HCT116 (cell line): ENCODE results near the gene KIAA0319L. TPM values are rescaled to one million over a fixed set of nuclear protein-coding genes. Genes with fewer than 3 reads are reported as not detected.

Source experiments
- ATAC-seq: fragments of 200-7000 bp; cut with Tn5 transposase; 2 replicates; pipeline ENCODE4 v1.9.1; 2020; ENCODE audit warnings: mild to moderate bottlenecking, moderate library complexity
- BruUV-seq: library from RNA; stranded (reverse); fragments of 400-500 nt; replicated peaks from 2 replicates; lab custom pipeline; 2021; lab: Mats Ljungman, UMichigan
- CTCF ChIA-PET: fragments of 300-600 bp; sonication (Branson Sonifier 250); formaldehyde crosslinking; loops from one replicate; lab custom pipeline; 2021; ENCODE audit warnings: antibody characterized with exemption; lab: Charles Lee
- POLR2A ChIA-PET: fragments of 300-600, 350-600 bp; sonication (Branson Sonifier 250); formaldehyde crosslinking; loops from one replicate; lab custom pipeline; 2021; ENCODE audit warnings: antibody characterized with exemption; lab: Charles Lee
- RAD21 ChIA-PET, 2 experiments: fragments of 300-600 bp; sonication (Branson Sonifier 250); formaldehyde crosslinking; loops; one replicate each; lab custom pipeline; 2023; ENCODE audit warnings: low total read pairs in 2 of 2; ENCODE audit not compliant: uncharacterized antibody in 2 of 2, unreplicated experiment in 2 of 2, low non-redundant PET in 1 of 2; lab: Charles Lee
- DNase-seq: peaks from one replicate; pipeline ENCODE4 v3.0.0-alpha.2; 2010; ENCODE audit warnings: low read depth, low spot score
- H2AFZ ChIP-seq: fragments of 200-600 bp; shearing (Covaris generic), sonication (generic); 2 replicates; pipeline ENCODE4 v1.6.1; 2017; ENCODE audit warnings: low read depth, mixed run types, mixed read lengths, antibody characterized with exemption, low read length; ENCODE audit not compliant: poor library complexity, severe bottlenecking
- H3K27ac ChIP-seq: 2 replicates; pipeline ENCODE4 v1.5.1; 2012; ENCODE audit warnings: low read depth, low read length
- H3K27me3 ChIP-seq: fragments of 200-600 bp; sonication (generic); 2 replicates; pipeline ENCODE4 v1.6.1; 2016; ENCODE audit warnings: mixed run types, low read length, mixed read lengths; ENCODE audit not compliant: insufficient read depth
- H3K36me3 ChIP-seq, 2 experiments: fragments of 200-500 bp in 1 of 2; fragments of 200-600 bp in 1 of 2; sonication (Bioruptor generic) in 1 of 2; sonication (generic) in 1 of 2; 2 replicates each; pipeline versions ENCODE4 v1.5.1 to v1.6.1; 2014 to 2016; ENCODE audit warnings: low read length in 2 of 2, inconsistent platforms in 1 of 2, mixed read lengths in 1 of 2, mixed run types in 1 of 2; ENCODE audit not compliant: insufficient read depth in 2 of 2, control insufficient read depth in 1 of 2
- H3K4me1 ChIP-seq, 2 experiments: fragments of 200-600 bp in 1 of 2; sonication (generic) in 1 of 2; 2 replicates each; pipeline versions ENCODE4 v1.5.1 to v1.6.1; 2012 to 2017; ENCODE audit warnings: low read length in 2 of 2, inconsistent platforms in 1 of 2, mild to moderate bottlenecking in 1 of 2, mixed read lengths in 1 of 2, mixed run types in 1 of 2, moderate library complexity in 1 of 2; ENCODE audit not compliant: insufficient read depth in 2 of 2, control insufficient read depth in 1 of 2
- H3K4me2 ChIP-seq: fragments of 200-600 bp; sonication (generic); 2 replicates; pipeline ENCODE4 v1.6.1; 2017; ENCODE audit warnings: mixed run types, low read length, mixed read lengths
- H3K4me3 ChIP-seq, 2 experiments: fragments of 200-600 bp in 1 of 2; sonication (generic) in 1 of 2; replicated peaks in 1 of 2; 2 replicates each; pipeline ENCODE4 v1.5.1; 2011 to 2016; ENCODE audit warnings: low read length in 2 of 2, control low read depth in 1 of 2, low read depth in 1 of 2, mild to moderate bottlenecking in 1 of 2, mixed read lengths in 1 of 2, mixed run types in 1 of 2
- H3K79me2 ChIP-seq: fragments of 200-600 bp; sonication (generic); 2 replicates; pipeline ENCODE4 v1.6.1; 2017; ENCODE audit warnings: mild to moderate bottlenecking, mixed run types, low read length, moderate library complexity, mixed read lengths; ENCODE audit not compliant: insufficient read depth
- H3K9ac ChIP-seq: fragments of 200-600 bp; sonication (generic); 2 replicates; pipeline ENCODE4 v1.6.1; 2016; ENCODE audit warnings: low read length, mixed read lengths
- H3K9me2 ChIP-seq: fragments of 200-600 bp; sonication (generic), shearing (Covaris generic); 2 replicates; pipeline ENCODE4 v1.6.1; 2017; ENCODE audit warnings: mixed run types, mild to moderate bottlenecking, moderate library complexity; ENCODE audit not compliant: insufficient read depth
- H3K9me3 ChIP-seq, 2 experiments: fragments of 200-500 bp in 1 of 2; fragments of 200-600 bp in 1 of 2; sonication (Bioruptor generic) in 1 of 2; sonication (generic) in 1 of 2; 2 replicates each; pipeline ENCODE4 v1.6.1; 2014 to 2017; ENCODE audit warnings: low read length in 2 of 2, mixed read lengths in 2 of 2, inconsistent platforms in 1 of 2, low read depth in 1 of 2, mild to moderate bottlenecking in 1 of 2, mixed run types in 1 of 2, moderate library complexity in 1 of 2; ENCODE audit not compliant: control insufficient read depth in 1 of 2, insufficient read depth in 1 of 2
- H4K20me1 ChIP-seq: fragments of 200-600 bp; sonication (generic), shearing (Covaris generic); 2 replicates; pipeline ENCODE4 v1.6.1; 2017; ENCODE audit warnings: mixed run types, mild to moderate bottlenecking, moderate library complexity; ENCODE audit not compliant: insufficient read depth
- ATF3 ChIP-seq: IDR thresholded peaks from 2 replicates; pipeline ENCODE4 v1.6.1; 2012
- CBX3 ChIP-seq: IDR thresholded peaks from 2 replicates; pipeline ENCODE4 v1.6.1; 2012; ENCODE audit warnings: low read depth
- CEBPB ChIP-seq: IDR thresholded peaks from 2 replicates; pipeline ENCODE4 v1.6.1; 2012; ENCODE audit warnings: low read depth
- CTCF ChIP-seq, 3 experiments: fragments of 200-600 bp in 1 of 3; sonication (generic) in 1 of 3; IDR thresholded peaks in 2 of 3; conservative IDR thresholded peaks in 1 of 3; 2 replicates each; pipeline ENCODE4 v1.5.1; 2012 to 2017; ENCODE audit warnings: low read depth in 2 of 3, low read length in 2 of 3, antibody characterized with exemption in 1 of 3, borderline replicate concordance in 1 of 3, control low read depth in 1 of 3, mild to moderate bottlenecking in 1 of 3, mixed read lengths in 1 of 3, mixed run types in 1 of 3, moderate library complexity in 1 of 3; ENCODE audit not compliant: insufficient read depth in 1 of 3
- EGR1 ChIP-seq: IDR thresholded peaks from 2 replicates; pipeline ENCODE4 v1.6.1; 2012; ENCODE audit warnings: low read depth
- EZH2 ChIP-seq: fragments of 200-600 bp; sonication (generic); IDR thresholded peaks from 2 replicates; pipeline ENCODE4 v1.6.1; 2017; ENCODE audit warnings: antibody characterized with exemption, mixed run types
- JUND ChIP-seq: IDR thresholded peaks from 2 replicates; pipeline ENCODE4 v1.6.1; 2012
- MAX ChIP-seq: IDR thresholded peaks from 2 replicates; pipeline ENCODE4 v1.6.1; 2012
- POLR2A ChIP-seq: IDR thresholded peaks from 2 replicates; pipeline ENCODE4 v1.7.0; 2011; ENCODE audit warnings: borderline replicate concordance; ENCODE audit not compliant: insufficient read depth, insufficient read length; ENCODE audit errors: extremely low read depth
- POLR2AphosphoS5 ChIP-seq: IDR thresholded peaks from 2 replicates; pipeline ENCODE4 v1.6.1; 2011; ENCODE audit warnings: mild to moderate bottlenecking, low read depth, low read length, moderate library complexity
- SIN3A ChIP-seq: IDR thresholded peaks from 2 replicates; pipeline ENCODE4 v1.6.1; 2012; ENCODE audit warnings: low read depth
- SP1 ChIP-seq: IDR thresholded peaks from 2 replicates; pipeline ENCODE4 v1.6.1; 2012; ENCODE audit warnings: low read depth
- SRF ChIP-seq: IDR thresholded peaks from 2 replicates; pipeline ENCODE4 v1.6.1; 2012; ENCODE audit warnings: low read depth
- TCF7L2 ChIP-seq: IDR thresholded peaks from 2 replicates; pipeline ENCODE4 v1.7.0; 2011; ENCODE audit warnings: borderline replicate concordance, inconsistent platforms; ENCODE audit not compliant: insufficient read depth, insufficient read length; ENCODE audit errors: extremely low read depth
- ZFX ChIP-seq: fragments of 450-650 bp; IDR thresholded peaks from 2 replicates; pipeline ENCODE4 v1.6.1; 2017
- intact Hi-C: fragments of 100-400 bp; cut with micrococcal nuclease; formaldehyde crosslinking; loops from 2 replicates; pipeline ENCODE4 v1.10.0; 2022
- total RNA-seq: library from RNA; stranded (reverse); gene quantifications from one replicate; pipeline ENCODE4 v1.2.1, GENCODE V29; 2021; ENCODE audit not compliant: unreplicated experiment
- TF ChIP-seq, protein P1 (sequence below): IDR thresholded peaks from 2 replicates; pipeline ENCODE4 v1.6.1; 2011; ENCODE audit warnings: mild to moderate bottlenecking, low read length, moderate library complexity; ENCODE audit not compliant: insufficient replicate concordance; ENCODE audit errors: extremely low read depth

KIAA0319L gene
- total RNA-seq, 1 experiment from 2014 or later = 35.6 TPM

GRCh38 chr1:35576061-35576765, 19.0 kb upstream of the KIAA0319L start:
- Histone ChIP-seq H3K4me1 (peaks cover 12 to 22% of the 10 kb centered on the region in 2 experiments; a peak in 2 of 4 replicates), H3K27ac (no peak overlapping the region), H2AFZ (no peak overlapping the region), H3K4me3 (no peak overlapping the region), H4K20me1 (no peaks in the 10 kb centered on the region), H3K9ac (no peak overlapping the region), H3K79me2 (no peaks in the 10 kb centered on the region), H3K36me3 (no peaks in the 10 kb centered on the region), H3K9me3 (no peaks in the 10 kb centered on the region), H3K4me2 (no peak overlapping the region), H3K27me3 (no peaks in the 10 kb centered on the region), H3K9me2 (no peaks in the 10 kb centered on the region)
- BruUV-seq = no TSS peak
- ATAC-seq (no peak), DNase-seq (no peak)
- RAD21 ChIA-PET = no interaction called here
- POLR2A ChIA-PET = no interaction called here
- TF ChIP-seq EZH2 = no peak
- no peak for TF ChIP-seq TCF7L2
- TF ChIP-seq EGR1 = no peak
- TF ChIP-seq ZFX = no peak
- TF ChIP-seq POLR2A = no peak
- TF ChIP-seq, protein P1, sequence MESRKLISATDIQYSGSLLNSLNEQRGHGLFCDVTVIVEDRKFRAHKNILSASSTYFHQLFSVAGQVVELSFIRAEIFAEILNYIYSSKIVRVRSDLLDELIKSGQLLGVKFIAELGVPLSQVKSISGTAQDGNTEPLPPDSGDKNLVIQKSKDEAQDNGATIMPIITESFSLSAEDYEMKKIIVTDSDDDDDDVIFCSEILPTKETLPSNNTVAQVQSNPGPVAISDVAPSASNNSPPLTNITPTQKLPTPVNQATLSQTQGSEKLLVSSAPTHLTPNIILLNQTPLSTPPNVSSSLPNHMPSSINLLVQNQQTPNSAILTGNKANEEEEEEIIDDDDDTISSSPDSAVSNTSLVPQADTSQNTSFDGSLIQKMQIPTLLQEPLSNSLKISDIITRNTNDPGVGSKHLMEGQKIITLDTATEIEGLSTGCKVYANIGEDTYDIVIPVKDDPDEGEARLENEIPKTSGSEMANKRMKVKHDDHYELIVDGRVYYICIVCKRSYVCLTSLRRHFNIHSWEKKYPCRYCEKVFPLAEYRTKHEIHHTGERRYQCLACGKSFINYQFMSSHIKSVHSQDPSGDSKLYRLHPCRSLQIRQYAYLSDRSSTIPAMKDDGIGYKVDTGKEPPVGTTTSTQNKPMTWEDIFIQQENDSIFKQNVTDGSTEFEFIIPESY = no peak
- no peak for TF ChIP-seq CBX3
- TF ChIP-seq SIN3A = no peak
- no peak for TF ChIP-seq MAX
- TF ChIP-seq JUND = no peak
- TF ChIP-seq SRF = no peak
- TF ChIP-seq CEBPB = no peak
- no peak for TF ChIP-seq SP1
- TF ChIP-seq ATF3 = no peak
- TF ChIP-seq POLR2AphosphoS5 = no peak
- no peak for TF ChIP-seq CTCF (IDR thresholded peaks at IDR 0.05 in 2 of 3, conservative IDR thresholded peaks at IDR 0.05 in 1 of 3; ENCODE audit: borderline replicate concordance in 1 of 3, insufficient read depth in 1 of 3, low read depth in 2 of 3, low read length in 2 of 3)
- CTCF ChIA-PET = no interaction called here
- intact Hi-C loops = no loop called here
